ENCODE data around the gene SAMD4A.
"Not testable (repeated sequence)": the region's sequence is repeated elsewhere in the genome, so short reads cannot be mapped to it uniquely, and the experiment has no call there.

The SAMD4A gene

GRCh38 chr14:54738009-54738408 lies 171.1 kb downstream of the SAMD4A start:
- DNase-seq = no peak

DNA sequence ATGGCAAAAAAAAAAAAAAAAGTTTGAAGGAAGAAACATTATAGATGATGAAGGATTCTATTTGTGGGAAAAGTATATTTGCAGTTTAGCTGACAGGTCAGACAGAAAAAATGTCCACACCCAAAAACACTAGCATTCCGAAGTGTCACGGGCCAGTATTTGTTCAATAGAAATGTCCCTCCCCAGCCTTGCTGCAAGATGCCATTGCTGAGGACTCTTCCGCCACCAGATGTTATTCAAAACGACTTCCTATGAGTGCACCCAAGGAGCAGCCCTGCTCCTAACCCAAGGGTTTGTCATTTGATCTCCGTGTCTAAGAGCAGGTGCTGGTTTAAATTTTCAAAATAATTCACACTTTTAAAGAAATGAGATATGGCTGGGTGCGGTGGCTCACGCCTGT lies 172.6 kb downstream of the SAMD4A start:
- DNase-seq = no peak

GRCh38 chr14:54742492-54743350 lies 175.8 kb downstream of the SAMD4A start:
- DNase-seq = no peak

- DNase-seq = no peak
Observed at GRCh38 chr14:54743382-54743781, 176.5 kb downstream of the SAMD4A start.

DNA sequence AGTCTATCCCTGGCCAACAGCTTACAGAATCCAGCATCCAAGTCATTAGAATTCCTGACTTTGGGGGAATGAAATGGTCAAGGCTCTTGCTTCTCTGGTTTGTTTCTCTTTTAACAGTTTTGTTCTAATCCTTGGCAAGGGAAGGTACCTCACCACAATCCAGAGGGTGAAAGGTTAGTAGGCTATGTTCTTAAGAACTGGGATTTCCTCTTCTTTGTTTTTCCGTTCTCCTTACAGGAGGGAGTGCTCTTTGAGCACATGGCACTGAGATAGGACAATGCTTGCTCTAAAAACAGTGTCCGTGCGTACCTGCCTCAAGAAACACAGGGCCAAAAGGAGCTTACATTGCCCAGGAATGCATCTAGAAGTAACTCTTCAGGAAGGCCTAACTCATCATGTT lies 179.1 kb downstream of the SAMD4A start:
- DNase-seq = no peak

DNA sequence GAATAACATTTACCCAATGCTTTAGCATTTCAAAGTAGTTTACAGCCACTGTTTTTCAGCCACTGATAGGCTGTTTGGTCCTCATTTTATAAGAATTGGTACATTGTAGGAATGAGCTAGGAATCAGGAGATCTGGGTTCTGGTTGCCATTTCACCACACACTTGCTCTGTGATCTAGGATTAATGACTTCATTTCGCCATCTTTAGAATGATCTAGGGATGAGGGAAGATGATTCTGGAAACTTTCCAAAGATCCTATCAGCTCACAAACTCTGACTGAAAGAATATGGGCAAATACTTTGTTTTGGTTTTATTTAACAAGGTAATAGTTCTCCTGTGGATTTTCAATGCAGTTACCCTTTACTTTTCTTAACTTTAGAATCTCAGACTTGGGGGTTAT lies 180.7 kb downstream of the SAMD4A start:
- DNase-seq = no peak

- DNase-seq = no peak
Observed at GRCh38 chr14:54749180-54749579, 182.3 kb downstream of the SAMD4A start.

- DNase-seq = no peak
Observed at GRCh38 chr14:54749727-54750126, 182.8 kb downstream of the SAMD4A start.

DNA sequence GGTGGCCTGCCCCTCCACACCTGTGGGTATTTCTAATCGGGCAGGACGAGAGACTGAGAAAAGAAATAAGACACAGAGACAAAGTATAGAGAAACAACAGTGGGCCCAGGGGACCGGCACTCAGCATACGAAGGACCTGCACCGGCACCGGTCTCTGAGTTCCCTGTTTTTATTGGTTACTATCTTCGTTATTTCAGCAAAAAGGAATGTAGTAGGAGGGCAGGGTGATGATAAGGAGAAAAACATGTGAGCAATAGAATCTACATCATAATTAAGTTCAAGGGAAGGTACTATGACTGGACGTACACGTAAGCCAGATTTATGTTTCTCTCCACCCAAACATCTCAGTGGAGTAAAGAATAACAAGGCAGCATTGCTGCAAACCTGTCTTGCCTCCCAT lies 185.7 kb downstream of the SAMD4A start:
- not testable (repeated sequence) for DNase-seq

- not testable (repeated sequence) for DNase-seq
Observed at GRCh38 chr14:54753396-54753795, 186.5 kb downstream of the SAMD4A start.

- no peak for DNase-seq
Observed at GRCh38 chr14:54754116-54754622, 187.2 kb downstream of the SAMD4A start.

- DNase-seq = no peak
Observed at GRCh38 chr14:54754623-54755386, 187.9 kb downstream of the SAMD4A start.

- no peak for DNase-seq
Observed at GRCh38 chr14:54756656-54757392, 189.9 kb downstream of the SAMD4A start.

DNA sequence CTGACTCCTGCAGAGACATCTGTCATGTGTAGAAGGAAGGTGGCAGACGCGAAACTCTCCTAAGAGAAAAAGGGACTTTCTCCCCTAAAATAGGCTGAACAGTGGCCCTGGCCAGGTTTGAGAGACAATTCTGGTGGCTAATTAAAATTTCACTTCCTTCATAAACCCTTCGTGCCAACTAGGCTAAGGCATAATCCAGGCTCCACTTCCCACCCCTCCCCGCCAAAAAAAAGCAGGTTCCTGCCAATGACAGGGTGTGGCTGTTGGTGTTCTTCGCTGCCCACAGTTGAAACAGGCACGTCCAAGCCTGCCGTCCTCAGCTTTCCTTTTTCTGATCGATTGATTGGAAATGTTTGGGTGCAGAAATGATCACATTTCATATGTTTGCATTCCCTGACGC lies 191.1 kb downstream of the SAMD4A start:
- DNase-seq = no peak

DNA sequence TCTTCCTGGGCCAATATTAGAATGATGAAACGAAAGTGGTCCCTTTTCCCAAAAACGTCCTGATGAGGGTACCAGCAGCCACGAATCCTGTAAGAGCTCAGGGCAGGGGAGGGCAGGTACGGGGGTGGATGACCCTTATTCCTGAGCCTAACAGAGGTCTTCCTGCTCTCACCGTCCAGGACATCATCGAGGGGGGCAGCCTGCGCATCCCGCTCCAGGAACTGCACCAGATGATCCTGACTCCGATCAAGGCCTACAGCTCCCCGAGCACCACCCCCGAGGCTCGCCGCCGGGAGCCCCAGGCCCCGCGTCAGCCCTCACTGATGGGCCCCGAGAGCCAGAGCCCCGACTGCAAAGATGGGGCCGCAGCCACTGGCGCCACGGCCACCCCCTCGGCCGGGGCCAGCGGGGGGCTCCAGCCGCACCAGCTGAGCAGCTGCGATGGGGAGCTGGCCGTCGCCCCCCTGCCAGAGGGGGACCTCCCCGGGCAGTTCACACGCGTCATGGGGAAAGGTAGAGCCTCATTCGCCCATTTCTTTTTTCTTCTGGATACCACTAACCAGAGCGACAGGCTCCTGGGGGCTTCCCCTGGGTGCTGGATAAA lies 193.2 kb downstream of the SAMD4A start:
- no peak for DNase-seq

DNA sequence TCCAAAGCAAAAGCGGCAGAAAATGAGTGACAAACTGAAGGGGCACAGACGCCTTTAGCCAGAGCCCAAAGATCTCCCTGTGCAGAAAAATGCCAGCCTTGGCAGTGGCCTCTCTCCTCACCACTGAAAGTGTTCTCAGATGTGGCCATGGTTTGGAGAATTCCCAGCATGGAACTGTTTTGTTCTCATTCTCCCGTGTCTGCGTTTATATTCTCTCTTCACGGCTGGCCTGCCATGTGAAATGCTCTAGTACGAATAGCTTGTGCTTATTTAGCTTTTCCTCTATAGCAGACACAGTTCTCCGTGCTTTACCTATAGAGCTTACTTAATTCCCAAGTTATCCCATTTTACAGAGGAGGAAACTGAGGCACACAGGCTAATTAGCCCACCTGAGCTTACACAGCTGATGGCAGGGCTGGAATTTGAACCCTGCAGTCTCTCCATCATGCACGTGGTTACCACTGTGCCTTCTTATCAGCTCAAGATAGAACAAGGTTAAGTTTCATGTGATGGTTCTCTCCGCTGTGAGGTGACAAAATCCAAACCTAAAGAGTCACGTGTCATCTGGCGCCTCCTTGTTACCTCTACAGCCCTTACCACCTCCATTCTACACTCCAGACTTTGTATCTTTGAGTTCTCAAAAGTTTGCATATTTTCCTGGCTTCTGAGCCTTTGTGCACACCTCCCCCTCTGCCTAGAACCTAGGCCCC lies 194.1 kb downstream of the SAMD4A start:
- DNase-seq = no peak

GRCh38 chr14:54761835-54762234 lies 194.9 kb downstream of the SAMD4A start:
- DNase-seq = no peak

DNA sequence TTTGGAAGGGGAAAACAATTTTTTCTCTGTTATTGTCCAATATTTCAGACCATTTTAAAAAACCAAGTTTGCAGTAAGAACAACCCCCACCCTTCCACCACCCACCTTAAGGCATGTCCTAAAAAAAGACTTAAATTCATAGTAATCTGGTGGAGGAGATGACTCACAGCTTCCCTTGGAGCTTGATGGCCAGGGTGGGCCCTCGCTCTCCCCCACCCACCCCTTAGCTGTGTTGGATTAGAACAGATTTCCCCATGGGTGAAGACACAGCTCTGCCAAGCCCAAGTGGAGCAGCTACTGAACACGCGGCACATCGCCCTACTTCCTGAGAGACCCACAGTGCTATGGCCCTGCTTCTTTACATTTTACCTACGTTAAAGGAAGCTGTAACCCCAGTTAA lies 195.4 kb downstream of the SAMD4A start:
- no peak for DNase-seq

DNA sequence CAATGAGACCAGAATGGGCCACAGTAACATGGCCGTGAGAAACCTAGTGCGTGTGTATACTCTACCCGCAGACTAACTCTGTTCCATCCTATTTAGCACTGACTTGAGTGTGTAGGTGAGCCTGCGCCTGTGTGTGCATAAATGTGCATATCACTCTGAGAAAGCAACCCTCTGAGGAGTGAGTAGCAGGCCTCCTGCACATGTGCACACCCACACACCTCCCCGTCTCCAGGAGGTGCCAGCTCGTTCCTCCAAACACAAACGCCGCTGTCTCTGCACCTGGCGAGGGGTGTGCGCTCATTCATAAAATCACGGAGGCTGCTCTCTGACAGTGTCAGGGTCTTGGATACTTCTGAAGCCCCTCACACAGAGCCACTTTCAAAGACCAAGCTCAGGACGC lies 196.8 kb downstream of the SAMD4A start:
- no peak for DNase-seq

DNA sequence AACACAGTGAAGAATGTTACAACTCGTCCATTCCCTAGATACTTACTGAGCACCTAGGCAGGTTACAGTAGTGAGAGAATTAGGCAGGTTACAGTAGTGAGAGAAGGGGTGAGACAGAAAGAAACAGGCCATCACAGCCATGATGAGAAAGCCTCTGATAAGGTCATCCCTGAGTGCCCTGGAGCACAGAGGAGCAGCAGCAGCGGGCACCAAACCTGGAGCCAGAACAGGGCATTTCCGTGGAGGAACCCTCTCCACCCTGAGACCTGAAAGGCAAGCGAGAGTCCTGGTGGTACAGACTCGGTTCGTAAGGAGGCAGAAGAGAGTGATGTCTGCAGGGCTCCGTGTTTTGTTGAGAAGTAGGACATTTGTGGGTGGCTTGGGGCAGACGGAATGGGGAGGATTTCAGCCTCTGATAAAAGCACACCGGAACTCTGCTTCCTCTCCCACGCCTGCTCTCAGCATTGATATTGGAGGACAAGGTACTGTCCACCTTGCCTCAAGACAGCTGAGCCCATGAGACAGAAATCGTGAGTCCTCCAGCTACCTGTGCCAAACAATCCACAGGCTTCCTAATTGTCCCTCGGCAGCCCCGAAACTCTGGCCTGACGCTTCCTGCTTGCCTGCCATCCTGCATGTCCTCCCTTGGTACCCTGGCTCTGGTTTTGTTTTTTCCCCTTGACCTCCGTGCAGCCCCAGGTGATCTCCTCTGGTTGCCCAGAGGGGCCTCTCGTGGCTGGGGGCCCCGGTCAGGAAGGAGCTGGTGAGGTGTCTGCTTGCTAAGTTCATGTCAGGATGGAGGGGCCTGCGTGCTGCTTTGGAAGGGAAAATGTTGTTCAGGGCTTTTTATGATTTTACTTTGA lies 199.6 kb downstream of the SAMD4A start:
- no peak for DNase-seq

GRCh38 chr14:54767139-54767431 lies 200.2 kb downstream of the SAMD4A start:
- DNase-seq = no peak
